Midbrain (tissue), 1 donor: ENCODE results near the gene SALL4.
"Not testable (repeated sequence)": the region's sequence is repeated elsewhere in the genome, so short reads cannot be mapped to it uniquely, and the experiment has no call there.

ENCODE experiments used
- DNase-seq: peaks from one replicate; lab custom pipeline; 2025; lab: John Stamatoyannopoulos, UW

Gene SALL4

DNA sequence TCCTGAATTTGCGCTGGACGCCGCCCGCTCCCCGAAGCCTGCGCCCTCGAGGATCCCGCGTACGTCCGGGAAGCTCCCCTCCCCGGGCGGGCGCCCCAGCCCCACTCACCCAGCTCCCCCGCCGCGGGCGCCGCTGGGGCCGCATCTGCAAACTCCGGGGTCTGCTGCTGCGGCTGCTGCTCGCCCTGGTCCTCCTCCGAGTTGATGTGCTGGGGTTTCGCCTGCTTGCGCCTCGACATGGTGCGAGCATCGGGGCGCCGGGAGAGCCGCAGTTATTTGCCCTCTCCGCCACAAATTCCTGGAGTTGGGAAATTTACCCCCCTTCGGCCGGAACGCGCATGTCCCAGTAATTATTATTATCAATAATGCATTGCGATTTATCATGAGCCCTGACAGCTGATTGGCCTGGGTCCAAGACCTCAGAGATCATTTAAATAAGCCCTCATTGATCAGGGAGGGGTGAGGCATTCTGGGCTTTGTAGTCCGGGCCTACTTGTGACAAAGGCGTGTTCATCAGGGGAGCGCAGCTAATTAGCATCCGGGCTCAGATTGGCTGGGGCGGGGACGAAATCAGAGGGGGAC is at the start of gene SALL4:
Gene SALL4 (minus strand): TSS at position 352 of the 582 bp plus-strand sequence. CDS start 113 bp downstream, at position 239.
- no peak for DNase-seq

DNA sequence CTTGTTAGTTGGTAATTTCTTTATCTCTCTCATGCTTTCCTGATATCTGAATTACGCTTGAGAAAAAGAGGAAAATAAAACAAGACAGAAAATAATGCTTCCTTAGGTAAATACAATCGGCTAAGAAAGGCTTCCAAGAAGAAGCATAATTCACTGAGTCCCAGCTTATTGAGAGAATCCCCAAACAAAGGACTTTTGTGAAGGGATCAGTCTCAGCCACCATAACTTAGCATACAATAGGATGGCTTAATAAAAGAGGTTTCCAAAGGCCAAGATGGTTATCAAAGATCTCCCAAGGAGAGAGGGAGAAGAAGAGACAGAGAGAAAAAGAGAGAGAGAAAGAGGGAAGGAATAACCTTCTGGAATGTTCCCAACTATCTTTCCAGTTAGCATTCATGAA is 46.0 kb upstream of the SALL4 start:
- no peak for DNase-seq

DNA sequence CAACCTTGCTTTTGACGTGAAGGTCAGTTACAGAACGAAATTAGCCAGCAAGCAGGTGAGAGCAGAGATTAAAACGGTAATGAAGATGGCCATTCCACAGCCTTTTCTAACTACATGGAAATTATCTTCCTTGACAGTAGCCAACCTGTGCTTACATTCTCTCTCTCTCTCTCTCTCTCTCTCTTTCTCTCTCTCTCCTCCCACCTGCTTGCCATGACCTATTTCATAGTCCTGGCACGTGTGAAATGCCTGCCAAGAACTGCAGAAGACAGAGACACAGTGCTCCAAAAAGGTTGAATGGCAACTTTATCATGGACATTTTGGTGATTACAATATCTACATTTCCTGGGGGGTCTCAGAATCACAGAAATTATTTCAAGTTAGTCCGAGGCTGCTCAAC is 38.5 kb upstream of the SALL4 start:
- no peak for DNase-seq

- DNase-seq: no peak
Measured at GRCh38 chr20:51837876-51838420, 35.6 kb upstream of the SALL4 start.

- DNase-seq: no peak
Measured at GRCh38 chr20:51837436-51837835, 35.1 kb upstream of the SALL4 start.

DNA sequence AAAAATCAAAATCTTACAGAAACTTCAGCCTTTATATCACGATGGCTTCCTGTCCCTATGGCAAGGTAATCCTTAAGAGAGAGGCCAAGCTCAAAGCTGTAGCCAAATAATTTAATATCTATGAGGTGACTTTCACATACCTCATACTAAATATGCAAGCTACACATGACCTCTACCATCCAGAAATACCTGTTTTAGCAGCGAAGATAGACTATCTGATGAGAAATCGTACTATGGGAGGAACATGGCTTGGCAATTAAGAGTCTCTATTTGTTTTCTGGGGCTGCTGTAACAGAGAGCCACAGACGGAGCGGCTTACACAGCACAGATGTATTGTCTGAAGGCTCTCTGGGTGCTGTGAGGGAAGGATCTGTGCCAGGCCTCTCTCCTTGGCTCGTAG is 31.0 kb upstream of the SALL4 start:
- no peak for DNase-seq

GRCh38 chr20:51832276-51832675 is 30.0 kb upstream of the SALL4 start:
- DNase-seq: no peak

DNA sequence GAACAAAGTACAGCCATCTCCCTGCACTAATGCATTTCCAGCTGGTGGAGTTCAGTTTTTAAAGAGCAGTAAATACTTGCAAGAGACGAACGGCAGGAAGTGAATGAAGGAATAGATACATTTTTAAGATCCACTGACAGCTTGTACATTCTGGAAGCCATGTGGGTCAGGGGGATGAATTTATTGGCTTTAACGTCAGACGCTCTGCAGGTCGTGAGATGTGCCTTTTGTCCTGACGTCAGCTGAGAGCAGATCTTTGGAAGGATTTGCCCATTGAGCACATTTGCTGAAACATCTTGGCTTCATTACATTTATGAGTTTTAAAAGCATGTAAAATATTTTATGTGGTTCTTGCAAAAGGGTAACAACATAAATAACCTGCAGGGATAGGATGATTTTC is 29.5 kb upstream of the SALL4 start:
- no peak for DNase-seq

GRCh38 chr20:51830538-51830937 is 28.2 kb upstream of the SALL4 start:
- no peak for DNase-seq

- DNase-seq: no peak
Measured at GRCh38 chr20:51828762-51829161, 26.4 kb upstream of the SALL4 start.

- no peak for DNase-seq
Measured at GRCh38 chr20:51826372-51826771, 24.1 kb upstream of the SALL4 start.

- no peak for DNase-seq
Measured at GRCh38 chr20:51818479-51819008, 16.2 kb upstream of the SALL4 start.

GRCh38 chr20:51816856-51817255 is 14.5 kb upstream of the SALL4 start:
- DNase-seq: not testable (repeated sequence)

GRCh38 chr20:51815383-51816076 is 13.2 kb upstream of the SALL4 start:
- no peak for DNase-seq

DNA sequence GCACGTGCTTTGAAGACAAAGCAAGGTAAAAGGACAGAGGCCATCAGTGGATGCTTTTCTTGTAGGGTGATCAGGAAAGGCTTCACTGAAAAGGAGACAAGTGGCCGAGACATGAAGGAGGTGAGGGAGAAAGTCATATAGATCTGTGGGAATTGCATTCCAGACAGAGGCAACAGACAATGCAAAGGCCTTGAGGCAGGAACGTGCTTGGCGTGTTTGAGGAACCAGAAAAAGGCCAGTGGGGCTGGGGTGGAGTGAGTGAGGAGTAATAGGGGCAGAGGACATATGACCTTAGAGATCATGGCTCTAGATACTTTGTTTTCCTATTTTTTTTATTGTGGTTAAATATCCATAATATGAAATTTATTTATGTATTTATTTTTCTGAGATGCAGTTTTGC is 10.5 kb upstream of the SALL4 start:
- no peak for DNase-seq

DNA sequence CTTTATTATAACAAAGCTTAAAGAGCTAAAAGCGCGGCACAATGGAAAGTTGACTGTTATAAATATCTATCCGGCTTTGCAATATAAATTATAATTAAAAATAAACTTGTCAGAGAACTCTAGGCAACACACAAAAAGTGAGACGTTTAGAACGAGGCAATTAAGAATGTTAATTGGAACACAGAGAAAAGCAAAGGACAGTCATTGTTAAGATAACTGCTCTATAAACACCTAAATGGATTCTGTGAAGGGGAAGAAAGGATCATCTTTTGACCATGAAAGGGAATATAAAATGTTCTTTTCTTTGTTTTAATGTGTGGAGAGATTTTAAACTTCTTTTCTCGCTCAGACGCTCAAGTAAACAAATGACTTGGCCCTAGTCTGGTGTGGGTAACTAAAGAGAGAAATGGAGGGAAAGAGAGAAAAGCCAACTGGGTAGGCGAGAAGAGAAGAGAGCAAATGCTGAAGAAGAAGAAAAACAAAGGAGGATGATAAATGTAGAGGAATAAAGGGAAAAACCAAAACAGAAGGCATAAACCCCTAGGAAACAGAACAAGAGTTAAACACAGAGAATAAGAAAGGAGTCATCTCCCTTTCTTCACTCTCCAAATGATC is 9.3 kb upstream of the SALL4 start:
- DNase-seq: no peak

DNA sequence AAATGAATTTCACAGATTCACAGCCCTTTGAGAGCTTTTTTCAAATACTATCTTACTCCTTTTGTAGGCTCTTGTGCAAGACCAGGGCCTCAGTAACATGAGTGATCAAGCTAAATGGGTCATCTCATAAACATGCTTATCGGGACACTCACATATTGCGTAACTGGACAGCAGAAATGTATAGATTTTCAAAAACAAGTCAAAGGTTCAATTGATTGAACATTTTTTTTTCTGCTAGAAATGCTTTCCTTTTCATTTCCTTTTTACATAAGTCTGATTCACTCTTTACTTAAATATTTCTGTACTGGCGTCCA is 8.7 kb upstream of the SALL4 start:
- DNase-seq: no peak

- no peak for DNase-seq
Measured at GRCh38 chr20:51810155-51811041, 8.1 kb upstream of the SALL4 start.

- no peak for DNase-seq
Measured at GRCh38 chr20:51807720-51808250, 5.5 kb upstream of the SALL4 start.

DNA sequence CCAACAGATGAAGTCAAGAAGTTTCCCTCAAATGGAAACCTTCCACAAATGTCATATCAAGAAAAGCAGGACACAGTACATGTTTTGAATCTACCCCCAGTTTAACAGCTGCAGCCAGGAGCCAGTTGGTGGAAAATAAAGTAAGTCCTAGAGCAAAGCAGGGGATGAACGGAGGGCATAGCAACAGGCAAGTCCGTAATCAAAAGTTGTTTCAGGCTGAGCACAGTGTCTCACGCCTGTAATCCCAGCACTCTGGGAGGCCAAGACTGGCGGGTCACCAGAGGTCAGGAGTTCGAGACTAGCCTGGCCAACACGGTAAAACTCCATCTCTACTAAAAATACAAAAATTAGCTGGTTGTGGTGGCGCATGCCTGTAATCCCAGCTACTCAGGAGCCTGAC is 2.4 kb upstream of the SALL4 start:
- no peak for DNase-seq

GRCh38 chr20:51803148-51803854 is 980 bp upstream of the SALL4 start:
- no peak for DNase-seq
